GM18502 (cell line): ENCODE measurements around the gene ZNF598.
"Not testable (repeated sequence)": the region's sequence is repeated elsewhere in the genome, so short reads cannot be mapped to it uniquely, and the experiment has no call there.

Experiments used
- ATAC-seq: cut with Tn5 transposase; IDR thresholded peaks from one replicate; pipeline ENCODE4 v1.9.1; 2021; ENCODE audit warnings: mild to moderate bottlenecking; ENCODE audit not compliant: unreplicated experiment, poor library complexity

The ZNF598 gene

DNA sequence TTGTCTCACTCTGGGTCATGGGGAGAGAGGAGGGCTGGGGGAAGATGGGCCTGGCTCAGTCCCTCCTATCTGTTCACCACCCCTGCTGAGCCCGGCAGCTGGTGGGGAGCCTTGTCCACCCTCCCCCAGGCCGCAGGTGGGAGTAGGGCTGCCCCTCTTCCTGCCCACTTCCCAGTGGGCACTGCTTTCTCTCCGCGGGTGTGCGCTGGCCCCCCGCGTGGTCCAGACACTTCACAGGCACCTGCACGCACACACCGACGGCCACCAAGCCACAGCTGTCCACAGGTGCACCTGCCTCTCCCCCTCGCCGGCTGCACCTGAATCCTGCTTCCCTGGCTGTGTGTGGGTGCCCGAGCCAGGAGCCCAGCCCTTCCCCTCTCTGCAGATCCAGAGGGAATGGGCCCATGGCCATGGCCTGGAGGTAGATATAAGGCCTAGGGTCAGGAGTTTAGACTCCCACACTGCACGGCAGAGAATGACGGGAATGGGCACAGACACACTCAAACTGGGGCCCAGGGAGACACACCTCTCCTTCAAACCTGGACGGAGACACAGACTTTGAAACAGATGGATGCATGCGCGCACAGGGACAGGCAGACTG, 19.1 kb upstream of the ZNF598 start:
- no peak for ATAC-seq

GRCh38 chr16:2028146-2028545, 18.5 kb upstream of the ZNF598 start:
- ATAC-seq: no peak

DNA sequence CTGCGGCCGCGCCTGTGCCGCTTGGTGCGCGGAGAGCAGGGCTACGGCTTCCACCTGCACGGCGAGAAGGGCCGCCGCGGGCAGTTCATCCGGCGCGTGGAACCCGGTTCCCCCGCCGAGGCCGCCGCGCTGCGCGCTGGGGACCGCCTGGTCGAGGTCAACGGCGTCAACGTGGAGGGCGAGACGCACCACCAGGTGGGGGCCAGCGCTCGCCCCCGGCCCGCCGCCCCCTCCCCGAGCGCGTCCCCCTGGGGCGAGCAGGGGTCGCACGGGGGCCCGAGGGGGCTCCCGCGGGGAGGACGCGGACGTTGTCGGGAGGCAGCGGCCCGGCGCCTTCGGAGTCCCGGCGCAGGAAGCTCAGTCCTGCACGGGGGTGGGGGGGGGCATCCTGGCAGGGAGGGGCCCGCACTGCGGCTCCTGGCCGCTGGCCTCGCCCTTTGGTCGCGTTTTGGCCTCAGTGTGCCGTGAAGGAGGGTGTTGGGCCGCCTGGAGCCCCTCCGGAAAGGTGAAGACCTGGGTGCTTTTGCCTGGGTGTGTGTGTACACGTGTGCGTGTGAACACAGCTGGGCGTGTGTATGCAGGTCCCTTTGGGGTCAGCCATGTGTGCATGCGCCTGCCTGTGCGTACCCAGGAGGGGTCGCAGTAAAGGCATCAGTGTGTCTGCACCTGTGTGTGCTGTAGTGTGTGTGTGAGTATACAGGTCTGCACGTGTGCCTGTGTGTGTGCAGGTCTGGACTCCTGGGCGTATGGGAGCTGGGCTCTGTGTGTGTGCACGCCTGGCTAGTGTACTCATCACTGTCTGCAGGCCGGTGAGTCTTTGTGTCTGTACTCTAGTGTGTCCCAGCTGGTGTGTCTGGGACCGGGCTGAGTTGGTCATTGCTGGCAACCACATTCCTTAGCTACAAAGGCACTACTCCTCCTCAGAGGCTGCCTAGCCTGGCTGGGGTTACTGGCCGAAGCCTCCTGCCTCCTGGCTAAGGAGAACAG, 17.7 kb upstream of the ZNF598 start:
- ATAC-seq: no peak

DNA sequence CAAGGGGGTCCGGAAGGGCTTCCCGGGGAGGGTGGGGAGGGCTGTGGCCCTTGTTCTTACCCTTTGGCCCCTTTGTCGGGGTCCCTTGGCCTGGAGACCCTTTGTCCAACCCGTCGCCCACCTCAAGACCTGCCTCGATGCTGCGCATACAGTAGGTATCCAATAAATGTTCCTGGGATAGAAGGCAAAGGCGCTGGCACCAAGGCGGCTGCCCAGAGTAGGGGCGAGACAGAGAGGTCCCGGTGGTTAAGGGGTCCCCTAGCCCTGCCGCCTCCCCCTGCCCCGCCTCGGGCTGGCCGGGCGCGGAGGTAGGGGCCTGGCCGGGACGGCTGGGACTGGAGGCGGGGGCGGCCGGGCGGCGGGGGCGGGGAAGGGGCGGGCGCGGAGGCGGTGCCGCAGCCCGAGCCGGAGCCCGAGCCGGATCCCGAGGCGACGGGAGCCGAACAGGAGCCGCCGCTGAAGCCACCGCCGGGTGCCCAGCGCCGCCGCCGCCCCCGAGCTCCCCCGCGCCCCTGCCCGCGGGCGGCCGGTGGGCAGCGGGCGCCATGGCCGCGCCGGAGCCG, 16.9 kb upstream of the ZNF598 start, which contains the start of gene NHERF2:
Gene NHERF2 (plus strand): TSS at position 442 of the 563 bp plus-strand sequence. CDS start 104 bp downstream, at position 546.
- ATAC-seq: no peak

DNA sequence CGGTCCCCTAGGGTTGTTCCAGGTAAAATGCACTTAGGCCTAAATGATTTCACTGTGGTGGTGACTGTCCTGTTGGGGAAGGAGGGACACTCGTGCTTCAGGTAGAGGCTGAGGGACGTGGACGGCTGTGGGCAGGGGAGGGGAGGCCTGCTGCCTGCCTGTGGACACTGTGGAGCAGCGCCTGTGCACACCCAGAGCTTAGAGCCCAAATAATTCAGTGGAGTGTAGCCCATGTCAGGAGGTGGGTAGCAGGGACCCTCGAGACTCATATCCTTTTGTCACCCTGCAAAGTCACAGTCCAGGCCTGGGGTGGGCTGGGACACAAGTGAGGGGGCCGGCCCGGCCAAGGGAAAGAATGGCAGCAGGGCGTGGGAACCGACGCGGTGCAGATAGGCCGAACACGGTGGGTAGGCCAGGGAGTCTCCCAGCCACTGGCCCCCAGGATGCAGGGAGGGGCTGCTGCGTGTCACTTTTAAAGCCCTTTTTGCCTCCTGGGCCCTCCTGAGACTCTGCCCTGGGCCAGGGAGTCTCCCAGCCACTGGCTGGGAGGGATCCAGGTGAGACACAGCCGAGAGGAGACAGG, 16.3 kb upstream of the ZNF598 start:
- ATAC-seq: no peak

DNA sequence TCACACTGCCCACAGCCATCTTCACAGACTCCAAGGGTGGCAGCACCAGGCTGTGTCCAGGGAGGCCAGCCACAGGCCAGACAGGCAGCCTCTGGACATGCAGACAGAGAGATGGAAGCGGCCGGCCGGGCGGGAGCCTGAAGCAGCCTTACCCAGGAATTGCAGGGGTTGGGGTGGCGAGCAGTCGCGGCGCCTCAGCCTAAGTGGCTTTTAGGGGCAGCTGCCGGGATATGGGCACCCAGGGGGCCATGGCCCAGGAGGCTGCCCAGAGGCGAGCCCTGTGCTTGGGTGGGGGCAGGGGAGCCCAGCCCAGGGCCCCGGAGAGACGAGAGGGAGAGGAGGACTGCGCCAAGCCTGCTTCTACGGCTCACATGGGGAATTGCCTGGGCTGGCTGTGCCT, 15.6 kb upstream of the ZNF598 start:
- no peak for ATAC-seq

GRCh38 chr16:2024032-2024420, 14.4 kb upstream of the ZNF598 start:
- no peak for ATAC-seq

DNA sequence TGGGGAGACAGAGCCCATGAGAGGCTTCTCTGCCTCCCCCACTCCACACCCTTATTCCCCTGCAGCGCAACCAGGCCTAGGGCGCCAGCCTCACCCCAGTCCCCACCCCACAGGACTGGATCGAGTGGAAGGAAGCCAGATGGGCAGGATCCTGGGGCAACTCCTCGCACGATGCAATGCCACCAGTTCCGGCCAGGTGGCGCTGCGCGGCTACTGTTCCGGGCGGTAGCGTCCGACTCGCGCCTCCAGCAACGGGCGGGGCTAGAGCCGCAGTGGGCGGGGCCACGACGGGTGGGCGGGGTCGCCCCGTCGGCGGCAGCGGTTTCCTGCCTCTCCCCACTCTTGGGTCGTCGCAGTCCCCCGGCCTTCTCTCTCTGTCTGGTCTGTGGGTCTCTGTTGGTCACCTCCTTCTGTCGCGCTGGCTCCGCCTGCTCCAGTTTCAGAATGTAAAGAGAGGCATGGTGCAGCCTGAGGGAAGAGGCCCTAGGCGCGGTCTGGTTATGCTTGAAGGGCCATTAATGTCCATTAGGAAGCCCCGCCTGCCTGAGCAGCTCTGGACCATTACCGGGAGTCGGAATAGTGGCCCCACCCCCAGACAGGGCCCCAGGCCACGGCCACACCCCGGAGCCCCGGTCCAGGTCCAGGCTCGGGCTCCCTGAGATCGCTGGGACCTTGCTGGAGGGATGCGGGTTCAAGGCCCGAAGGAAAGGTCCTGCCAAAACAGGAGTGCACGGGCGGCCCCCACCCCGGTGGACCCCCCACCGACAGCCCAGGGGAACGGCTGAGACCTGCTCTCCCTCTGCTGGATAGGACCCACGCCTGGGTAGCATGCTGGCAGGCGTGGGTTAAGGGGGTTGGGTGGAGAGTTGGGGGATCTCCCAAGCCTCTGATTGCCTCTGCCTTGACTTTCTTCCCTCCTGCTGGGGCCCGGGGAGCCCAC, 13.7 kb upstream of the ZNF598 start:
- ATAC-seq: no peak

DNA sequence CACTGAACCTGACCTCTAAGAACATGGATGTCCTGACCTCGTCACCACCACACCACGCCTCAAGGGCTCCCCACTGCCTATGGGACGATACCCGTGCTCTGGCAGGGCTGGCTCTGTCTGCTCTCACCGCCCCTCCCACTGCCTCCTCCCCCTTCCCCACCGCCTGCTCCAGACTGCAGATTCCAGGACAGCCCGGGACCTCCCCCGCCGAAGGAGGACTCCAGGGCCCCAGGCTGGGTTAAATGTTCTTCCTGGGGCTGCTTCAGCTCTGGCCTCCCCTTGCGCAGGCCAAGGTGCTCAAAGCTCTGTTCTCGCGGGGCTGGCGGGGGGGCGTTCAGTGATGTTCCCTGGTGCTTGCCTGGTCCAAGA, 13.1 kb upstream of the ZNF598 start:
- no peak for ATAC-seq

DNA sequence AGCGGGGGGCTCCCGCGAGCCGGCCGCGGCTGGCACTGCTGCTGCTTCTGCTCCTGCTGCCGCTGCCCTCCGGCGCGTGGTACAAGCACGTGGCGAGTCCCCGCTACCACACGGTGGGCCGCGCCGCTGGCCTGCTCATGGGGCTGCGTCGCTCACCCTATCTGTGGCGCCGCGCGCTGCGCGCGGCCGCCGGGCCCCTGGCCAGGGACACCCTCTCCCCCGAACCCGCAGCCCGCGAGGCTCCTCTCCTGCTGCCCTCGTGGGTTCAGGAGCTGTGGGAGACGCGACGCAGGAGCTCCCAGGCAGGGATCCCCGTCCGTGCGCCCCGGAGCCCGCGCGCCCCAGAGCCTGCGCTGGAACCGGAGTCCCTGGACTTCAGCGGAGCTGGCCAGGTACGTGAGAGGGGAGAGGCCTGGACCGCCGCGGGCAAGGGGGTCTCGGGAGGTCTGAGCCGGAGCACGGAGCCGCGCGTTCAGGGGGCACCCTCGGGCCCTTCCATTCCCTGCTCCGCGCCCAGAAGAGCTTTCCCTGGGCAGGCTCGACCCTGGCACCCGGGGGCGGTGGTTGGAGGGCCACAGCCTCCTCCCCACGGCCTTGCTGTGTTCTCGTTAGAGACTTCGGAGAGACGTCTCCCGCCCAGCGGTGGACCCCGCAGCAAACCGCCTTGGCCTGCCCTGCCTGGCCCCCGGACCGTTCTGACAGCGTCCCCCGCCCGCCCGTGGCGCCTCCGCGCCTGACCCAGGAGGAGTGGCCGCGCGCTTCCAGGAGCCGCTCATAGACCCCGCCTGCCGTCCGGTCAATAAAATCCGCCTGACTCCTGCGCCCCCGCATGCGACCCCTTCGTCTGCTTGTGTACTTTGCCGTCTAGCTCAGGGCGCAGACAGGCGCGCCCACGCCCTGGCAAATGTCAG, 10.6 kb upstream of the ZNF598 start:
- no peak for ATAC-seq

- no peak for ATAC-seq
Measured at GRCh38 chr16:2019518-2019920, 9.9 kb upstream of the ZNF598 start, which contains the start of gene NPW. NPW (plus strand) TSS chr16:2019785.

DNA sequence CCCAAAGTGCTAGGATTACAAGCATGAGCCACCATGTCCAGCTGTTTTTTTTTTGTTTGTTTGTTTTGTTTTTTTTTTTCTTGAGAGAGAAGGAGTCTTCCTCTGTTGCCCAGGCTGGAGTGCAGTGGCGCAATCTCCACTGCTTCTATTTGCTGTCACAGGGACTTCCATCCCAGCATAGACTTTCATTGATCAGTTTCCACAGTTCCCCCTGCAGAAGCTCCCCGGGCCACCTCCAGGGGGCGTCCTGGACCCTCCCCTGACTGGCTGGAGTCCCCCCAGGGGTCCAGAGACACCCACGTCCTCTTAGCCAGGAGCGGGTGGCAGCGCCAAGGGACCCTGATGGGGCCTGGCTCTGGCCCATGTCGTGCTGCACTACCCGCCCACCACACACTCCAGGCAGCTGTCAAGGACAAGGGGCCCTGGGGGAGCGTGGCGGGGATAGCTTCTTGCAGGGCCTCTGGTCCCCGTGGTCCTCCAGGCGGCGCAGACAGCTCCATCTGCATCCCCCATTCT, 6.8 kb upstream of the ZNF598 start:
- ATAC-seq: no peak

- no peak for ATAC-seq
Measured at GRCh38 chr16:2015947-2016208, 6.3 kb upstream of the ZNF598 start.

DNA sequence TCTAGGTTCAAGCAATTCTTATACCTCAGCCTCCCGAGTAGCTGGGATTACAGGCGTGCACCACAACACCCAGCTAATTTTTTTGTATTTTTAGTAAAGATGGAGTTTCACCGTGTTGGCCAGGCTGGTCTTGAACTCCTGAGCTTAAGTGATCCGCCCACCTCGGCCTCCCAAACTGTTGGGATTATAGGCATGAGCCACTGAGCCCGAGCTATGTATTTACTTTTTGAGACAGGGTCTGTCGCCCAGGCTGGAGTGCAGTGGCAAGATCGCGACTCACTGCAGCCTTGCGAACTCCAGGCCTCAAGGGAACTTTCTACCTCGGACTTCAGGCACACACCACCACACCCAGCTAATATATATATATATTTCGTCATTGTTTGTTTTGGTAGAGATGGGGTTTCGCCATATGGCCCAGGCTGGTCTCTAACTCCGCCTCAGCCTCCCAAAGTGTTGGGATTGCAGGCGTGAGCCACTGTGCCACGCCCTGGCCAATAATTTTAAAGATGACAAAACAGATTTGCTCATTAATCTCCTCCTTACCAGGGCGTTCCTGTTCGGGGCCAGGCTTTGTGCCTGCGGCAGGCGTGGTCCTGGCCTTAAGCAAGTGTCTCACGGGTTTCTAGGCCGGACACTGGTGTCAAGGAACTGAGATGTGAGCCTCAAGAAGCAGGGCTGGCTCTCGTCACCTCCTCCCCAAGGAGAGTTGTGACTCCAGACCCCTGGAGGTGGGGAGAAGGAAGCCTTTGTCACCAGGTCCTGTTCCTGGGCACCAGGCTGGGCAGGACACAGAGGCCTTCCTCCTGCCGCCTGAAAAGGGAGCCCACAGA, 5.7 kb upstream of the ZNF598 start:
- ATAC-seq: no peak

GRCh38 chr16:2013527-2013926, 3.9 kb upstream of the ZNF598 start:
- no peak for ATAC-seq

DNA sequence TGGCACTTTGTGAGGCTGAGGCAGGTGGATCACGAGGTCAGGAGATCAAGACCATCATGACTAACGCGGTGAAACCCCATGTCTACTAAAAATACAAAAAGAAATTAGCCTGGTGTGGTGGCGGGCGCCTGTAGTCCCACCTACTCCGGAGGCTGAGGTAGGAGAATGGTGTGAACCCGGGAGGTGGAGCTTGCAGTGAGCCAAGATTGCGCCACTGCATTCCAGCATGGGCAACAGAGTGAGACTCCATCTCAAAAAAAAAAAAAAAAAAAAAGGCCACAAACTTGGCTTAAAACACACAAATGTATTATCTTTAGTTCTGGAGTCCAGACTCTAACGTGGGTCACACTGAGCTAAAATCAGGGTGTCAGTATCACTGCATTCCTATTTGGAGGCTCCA, 2.1 kb upstream of the ZNF598 start:
- not testable (repeated sequence) for ATAC-seq

- peak; percentile 32 for ATAC-seq
Measured at GRCh38 chr16:2009164-2009711, 383 bp downstream of the ZNF598 start.
